Measurements from ENCODE around the gene HDAC4. TPM values are rescaled to one million over a fixed set of nuclear protein-coding genes. Genes with fewer than 3 reads are reported as not detected.
A peak's percentile ranks its signal among the peaks of the same experiment; 100 is the strongest.

HDAC4 gene
- total and polyA plus RNA-seq, 2 of the 8 experiments (the other 6 are each of a cell fraction or from before 2014, with no cell fraction given) = 15.4 to 31.5 TPM

GRCh38 chr2:239372835-239373234 lies 28.0 kb downstream of the HDAC4 start:
- POLR2A ChIA-PET (ENCODE audit: partially characterized antibody) = interaction anchor here (0.7 kb wide), 1 partner anchor 26 kb away, joined by 3 read pairs; no protein-coding TSS in a partner anchor

More at GRCh38 chr2:239372835-239373234, 28.0 kb downstream of the HDAC4 start:
- H3K18ac ChIP-seq (ENCODE audit: extremely low read depth, low read length) = no peak overlapping the region
- no peak overlapping the region for H4K91ac ChIP-seq (replicated peaks; ENCODE audit: insufficient read length, low read length)
- no peak overlapping the region for H3K4me2 ChIP-seq (ENCODE audit: insufficient read depth in 1 of 2, low read depth in 2 of 2, low read length in 2 of 2)
- 95% methylated on average over 13 of the region's 13 CpGs; no CpG with 5 or more reads in 1 of the 2 experiments for WGBS, 2 experiments (ENCODE audit: extremely low coverage in 1 of 2, insufficient coverage in 1 of 2, insufficient read length in 1 of 2, insufficient replicate concordance in 2 of 2, low coverage in 1 of 2, low lambda C conversion rate in 2 of 2, missing lambda C conversion rate in 1 of 2)
- H2BK120ac ChIP-seq (replicated peaks; ENCODE audit: low read depth, low read length) = no peak overlapping the region
- no peak overlapping the region for H2BK12ac ChIP-seq (ENCODE audit: low read depth, low read length)
- H3K79me2 ChIP-seq (ENCODE audit: control insufficient read depth in 1 of 2, insufficient read depth in 2 of 2, low read length in 2 of 2) = peaks cover 2 to 59% of the 10 kb centered on the region in 2 experiments; a peak in 3 of 4 replicates
- CTCF ChIA-PET (ENCODE audit: partially characterized antibody) = interaction anchor here (0.9 to 1.0 kb wide), 3 partner anchors 9 to 229 kb away, joined by 3 to 4 read pairs (median 3); no protein-coding TSS in a partner anchor
- H3K27ac ChIP-seq (ENCODE audit: low read depth, low read length) = no peak overlapping the region
- H4K8ac ChIP-seq (ENCODE audit: extremely low read depth, insufficient read depth, low read length) = no peak overlapping the region
- H3K9ac ChIP-seq (replicated peaks in 1 of 4; ENCODE audit: extremely low read depth in 1 of 4, low read depth in 3 of 4, low read length in 3 of 4) = no peak overlapping the region
- no peaks in the 10 kb centered on the region for H3K27me3 ChIP-seq (replicated peaks in 1 of 4; ENCODE audit: control insufficient read depth in 3 of 4, extremely low read depth in 1 of 4, insufficient read depth in 3 of 4, low read length in 3 of 4)
- H2AFZ ChIP-seq (ENCODE audit: low read length) = no peak overlapping the region
- H3K79me1 ChIP-seq (ENCODE audit: low read depth, low read length) = peaks cover 21% of the 10 kb centered on the region
- no peak overlapping the region for H4K5ac ChIP-seq (ENCODE audit: insufficient read length, low read depth, low read length)
- no peak overlapping the region for H2BK15ac ChIP-seq (ENCODE audit: low read length)
- no peak overlapping the region for H3K4me3 ChIP-seq (ENCODE audit: extremely low read depth in 1 of 4, insufficient read depth in 2 of 4, low read depth in 3 of 4, low read length in 4 of 4)
- H2BK5ac ChIP-seq (ENCODE audit: low read depth, low read length) = no peak overlapping the region
- H2AK5ac ChIP-seq (ENCODE audit: low read depth, low read length) = no peak overlapping the region
- H3K23ac ChIP-seq (ENCODE audit: insufficient read length) = no peak overlapping the region
- H3K9me3 ChIP-seq (ENCODE audit: insufficient read depth in 2 of 2, low read depth in 1 of 2, low read length in 1 of 2) = no peaks in the 10 kb centered on the region
- no peaks in the 10 kb centered on the region for H3K36me3 ChIP-seq (ENCODE audit: control insufficient read depth in 2 of 4, insufficient read depth in 4 of 4, low read length in 3 of 4)
- DNase-seq (ENCODE audit: low read depth in 1 of 2, low spot score in 2 of 2) (peak in 1 of 2 experiments; percentile 36), FAIRE-seq (no peak)
- no peak overlapping the region for H2BK20ac ChIP-seq (ENCODE audit: low read length)
- no peaks in the 10 kb centered on the region for H3K4me1 ChIP-seq (replicated peaks in 1 of 4; ENCODE audit: control insufficient read depth in 3 of 4, insufficient read depth in 4 of 4, low read length in 3 of 4)
- no peak overlapping the region for H3K56ac ChIP-seq (replicated peaks; ENCODE audit: insufficient read length, low read depth, low read length)
- H4K20me1 ChIP-seq (replicated peaks in 1 of 2; ENCODE audit: control insufficient read depth in 1 of 2, insufficient read depth in 2 of 2, low read length in 2 of 2) = peaks cover 12 to 40% of the 10 kb centered on the region in 2 experiments
- H3K23me2 ChIP-seq (ENCODE audit: low read depth, low read length) = peaks cover 4% of the 10 kb centered on the region; the same call in 1 of the 2 replicates
- no peak overlapping the region for H3K4ac ChIP-seq (replicated peaks; ENCODE audit: insufficient read length, low read depth, low read length)
- TF ChIP-seq POU5F1 (IDR thresholded peaks at IDR 0.05; ENCODE audit: low read depth, low read length) = no peak
- no peak overlapping the region for H3K14ac ChIP-seq (ENCODE audit: insufficient read length)

Data from H1 (cell line).